ENCODE data around the gene MCMBP.
"Not testable (repeated sequence)": the region's sequence is repeated elsewhere in the genome, so short reads cannot be mapped to it uniquely, and the experiment has no call there.

The MCMBP gene, protein sequence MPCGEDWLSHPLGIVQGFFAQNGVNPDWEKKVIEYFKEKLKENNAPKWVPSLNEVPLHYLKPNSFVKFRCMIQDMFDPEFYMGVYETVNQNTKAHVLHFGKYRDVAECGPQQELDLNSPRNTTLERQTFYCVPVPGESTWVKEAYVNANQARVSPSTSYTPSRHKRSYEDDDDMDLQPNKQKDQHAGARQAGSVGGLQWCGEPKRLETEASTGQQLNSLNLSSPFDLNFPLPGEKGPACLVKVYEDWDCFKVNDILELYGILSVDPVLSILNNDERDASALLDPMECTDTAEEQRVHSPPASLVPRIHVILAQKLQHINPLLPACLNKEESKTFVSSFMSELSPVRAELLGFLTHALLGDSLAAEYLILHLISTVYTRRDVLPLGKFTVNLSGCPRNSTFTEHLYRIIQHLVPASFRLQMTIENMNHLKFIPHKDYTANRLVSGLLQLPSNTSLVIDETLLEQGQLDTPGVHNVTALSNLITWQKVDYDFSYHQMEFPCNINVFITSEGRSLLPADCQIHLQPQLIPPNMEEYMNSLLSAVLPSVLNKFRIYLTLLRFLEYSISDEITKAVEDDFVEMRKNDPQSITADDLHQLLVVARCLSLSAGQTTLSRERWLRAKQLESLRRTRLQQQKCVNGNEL

DNA sequence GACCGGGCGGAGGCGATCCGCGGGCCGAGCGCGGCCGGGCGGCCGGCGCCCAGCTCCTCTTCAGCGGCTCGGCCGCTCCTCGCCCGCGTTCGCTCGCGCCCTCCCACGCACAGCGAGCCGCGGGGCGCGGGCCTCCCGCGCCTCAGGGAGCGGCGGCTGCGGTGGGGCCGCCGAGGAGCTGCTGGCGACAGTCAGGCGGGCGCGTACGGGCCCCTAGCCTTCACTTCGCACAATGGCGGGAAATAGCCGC is at the start of gene MCMBP:
Gene MCMBP (minus strand): TSS at position 234 of the 250 bp plus-strand sequence. CDS start 259 bp downstream, outside the sequence.
- no peak for DNase-seq

DNA sequence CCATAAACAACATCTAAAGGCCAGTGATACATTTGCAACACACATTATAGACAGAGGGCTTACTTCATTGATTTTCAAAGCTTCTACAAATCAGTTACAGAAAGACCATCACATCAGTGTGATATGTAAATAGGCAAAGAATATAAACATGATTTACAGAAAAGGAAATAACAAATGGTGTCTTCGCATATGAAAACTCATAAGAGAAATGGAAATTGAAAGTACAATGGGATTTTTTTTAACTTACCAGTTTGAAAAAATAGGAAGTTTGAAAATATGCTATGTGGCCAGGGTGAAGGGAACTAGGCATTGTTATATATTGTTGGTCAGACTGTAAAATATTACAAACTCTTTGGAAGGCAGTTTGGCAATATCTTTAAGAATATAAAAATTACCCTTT is 47.2 kb upstream of the MCMBP start:
- no peak for DNase-seq

DNA sequence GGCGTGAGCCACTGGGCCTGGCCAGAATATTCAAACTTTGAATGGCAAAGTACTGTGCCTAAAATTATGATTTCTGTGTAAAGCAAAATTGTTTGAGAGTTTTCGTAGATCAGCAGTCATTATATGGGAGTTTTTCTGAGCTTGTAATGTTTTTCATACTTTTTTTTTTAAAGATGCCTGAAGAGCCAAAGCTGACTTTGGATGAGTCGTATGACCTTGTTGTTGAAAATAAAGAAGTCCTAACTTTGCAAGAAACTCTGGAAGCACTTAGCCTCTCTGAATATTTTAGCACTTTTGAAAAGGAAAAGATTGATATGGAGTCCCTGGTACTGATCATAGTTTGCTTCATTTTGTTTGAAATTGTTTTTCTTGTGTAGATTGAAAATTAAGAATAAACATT is 46.6 kb upstream of the MCMBP start:
- DNase-seq, result no peak

DNA sequence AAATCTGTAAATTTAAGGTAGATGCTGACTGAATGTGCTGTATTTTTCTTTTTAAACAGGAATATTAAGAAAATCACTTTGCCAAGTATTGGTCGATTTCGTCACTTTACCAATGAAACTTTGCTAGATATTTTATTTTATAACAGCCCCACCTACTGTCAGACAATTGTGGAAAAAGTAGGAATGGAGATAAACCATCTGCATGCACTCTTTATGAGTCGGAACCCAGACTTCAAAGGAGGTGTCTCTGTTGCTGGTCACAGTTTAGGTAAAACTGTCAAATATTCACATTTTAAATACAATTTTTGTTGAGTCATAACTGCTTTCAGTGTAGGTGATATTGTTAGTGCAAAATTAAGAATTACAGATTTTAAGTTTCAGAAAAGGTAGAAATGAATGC is 45.1 kb upstream of the MCMBP start:
- no peak for DNase-seq

DNA sequence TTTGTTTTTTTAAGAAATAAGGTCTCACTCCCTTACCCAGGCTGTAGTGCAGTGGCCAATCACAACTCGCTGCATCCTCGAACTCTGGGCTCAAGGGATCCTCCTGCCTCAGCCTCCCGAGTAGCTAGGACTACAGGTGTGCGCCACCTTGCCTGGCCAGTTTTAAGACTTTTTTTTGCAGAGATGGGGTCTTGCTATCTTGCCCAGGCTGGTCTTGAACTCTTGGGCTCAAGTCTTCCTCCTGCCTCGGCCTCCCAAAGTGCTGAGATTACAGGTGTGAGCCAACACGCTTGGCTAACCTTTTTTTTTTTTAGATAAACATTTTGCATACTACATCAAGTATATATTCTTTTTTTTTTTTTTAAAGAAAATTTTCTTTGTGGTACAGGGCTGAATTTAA is 38.0 kb upstream of the MCMBP start:
- no peak for DNase-seq

DNA sequence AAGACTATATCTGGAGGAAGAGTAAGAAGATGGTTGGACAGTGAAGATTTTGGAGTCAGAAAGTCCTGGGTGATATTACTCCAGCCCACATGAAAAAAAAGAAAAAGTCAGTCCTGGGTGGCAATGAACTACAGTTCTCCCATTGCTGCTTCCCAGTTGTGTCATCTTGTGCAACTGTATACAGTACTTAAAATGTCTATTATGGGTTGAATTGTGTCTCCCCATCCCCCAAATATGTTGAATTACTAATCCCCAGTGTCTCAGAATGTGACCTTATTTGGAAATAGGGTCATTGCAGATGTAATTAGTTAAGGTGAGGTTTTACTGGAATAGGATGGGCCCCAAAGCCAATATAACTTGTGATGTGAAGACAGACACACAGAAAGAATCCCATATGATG is 35.5 kb upstream of the MCMBP start:
- no peak for DNase-seq

DNA sequence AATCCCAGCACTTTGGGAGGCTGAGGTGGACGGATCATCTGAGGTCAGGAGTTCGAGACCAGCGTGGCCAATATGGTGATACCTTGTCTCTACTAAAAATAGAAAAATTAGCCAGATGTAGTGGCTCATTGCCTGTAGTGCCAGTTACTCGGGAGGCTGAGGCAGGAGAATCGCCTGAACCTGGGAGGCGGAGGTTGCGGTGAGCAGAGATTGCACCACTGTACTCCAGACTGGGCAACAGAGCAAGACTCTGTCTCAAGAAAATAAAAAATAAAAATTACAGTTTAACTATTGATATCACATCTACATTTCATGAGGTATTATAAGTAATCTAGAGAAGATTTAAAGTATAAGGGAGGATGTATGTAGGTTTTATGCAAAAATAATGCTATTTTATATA is 35.1 kb upstream of the MCMBP start:
- not testable (repeated sequence) for DNase-seq

DNA sequence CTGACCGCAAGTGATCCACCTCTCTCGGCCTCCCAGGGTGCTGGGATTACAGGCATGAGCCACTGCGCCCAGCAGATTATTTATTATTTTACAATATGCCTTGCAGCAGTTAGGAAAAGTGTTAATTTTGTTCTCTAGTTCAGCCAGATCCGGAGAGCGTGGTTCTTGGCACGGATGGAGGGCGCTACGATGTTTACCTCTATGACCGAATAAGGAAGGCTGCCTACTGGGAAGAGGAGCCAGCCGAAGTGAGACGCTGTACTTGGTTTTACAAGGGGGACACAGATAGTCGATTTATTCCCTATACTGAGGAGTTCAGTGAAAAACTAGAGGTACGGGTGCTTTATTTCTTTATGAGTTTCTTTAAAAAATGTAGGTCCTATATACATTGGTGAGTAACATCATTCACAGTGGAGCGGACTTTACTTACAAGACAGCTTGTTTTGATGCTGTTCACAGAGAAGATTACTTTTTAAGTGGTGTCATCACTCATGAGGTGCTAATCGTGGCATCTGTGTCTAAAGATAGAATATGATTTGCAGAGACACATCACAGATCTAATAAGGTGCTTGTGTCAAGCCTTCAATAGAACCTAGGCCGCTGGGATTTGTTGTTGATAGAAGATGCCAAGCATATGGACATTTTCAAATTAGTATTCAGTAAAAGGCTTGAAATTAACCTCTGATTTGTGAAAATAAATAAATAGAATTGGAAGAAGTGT is 31.5 kb upstream of the MCMBP start:
- no peak for DNase-seq

DNA sequence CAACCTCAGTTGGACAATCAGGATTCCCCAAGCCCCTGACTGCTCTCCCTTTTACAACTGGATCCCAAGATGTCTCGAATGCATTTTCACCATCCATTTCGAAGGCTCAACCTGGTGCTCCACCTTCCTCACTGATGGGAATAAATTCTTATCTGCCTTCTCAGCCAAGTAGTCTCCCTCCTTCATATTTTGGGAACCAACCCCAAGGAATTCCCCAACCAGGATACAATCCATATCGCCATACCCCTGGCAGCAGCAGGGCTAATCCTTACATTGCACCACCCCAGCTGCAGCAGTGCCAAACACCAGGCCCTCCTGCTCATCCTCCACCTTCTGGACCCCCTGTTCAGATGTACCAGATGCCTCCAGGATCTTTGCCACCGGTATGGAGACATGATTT is 25.9 kb upstream of the MCMBP start:
- DNase-seq, result no peak

DNA sequence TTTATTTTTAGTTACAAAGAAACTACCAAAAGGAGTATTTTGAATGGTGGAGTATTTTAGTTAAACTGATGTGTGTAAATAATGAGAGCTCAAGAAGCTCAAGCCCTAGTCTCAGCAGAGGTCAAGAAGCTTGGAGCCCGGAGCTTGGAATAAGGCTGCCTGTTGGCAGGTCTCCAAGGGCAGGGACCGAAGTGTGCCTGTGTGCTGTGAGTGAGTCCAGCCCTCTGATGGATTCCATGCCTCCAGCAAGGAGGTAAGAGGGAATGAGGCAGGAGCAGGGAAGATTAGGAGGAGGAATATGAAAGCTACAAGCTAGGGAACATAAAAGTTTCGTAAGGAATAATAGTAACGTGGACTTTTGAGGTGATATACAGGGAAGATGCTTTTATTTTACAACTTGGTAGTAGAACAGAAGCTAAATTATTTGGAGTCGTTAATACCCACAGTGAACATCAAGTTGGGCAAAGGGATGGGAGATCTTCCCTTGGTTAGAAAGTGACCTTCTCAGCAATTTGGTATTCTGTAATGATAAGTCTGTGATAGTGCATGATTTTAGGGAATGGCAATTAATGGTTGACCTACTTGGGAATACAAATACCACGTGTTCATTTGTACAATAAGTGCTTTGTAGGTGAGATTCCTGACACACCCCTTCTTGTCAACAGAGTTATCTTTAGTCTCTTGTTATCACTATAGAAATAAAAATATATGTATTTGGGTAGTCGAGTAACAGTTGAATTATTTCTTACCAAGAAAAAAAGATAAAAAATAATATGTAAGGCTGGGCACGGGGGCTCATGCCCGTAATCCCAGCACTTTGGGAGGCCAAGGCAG is 24.5 kb upstream of the MCMBP start:
- DNase-seq, result no peak

DNA sequence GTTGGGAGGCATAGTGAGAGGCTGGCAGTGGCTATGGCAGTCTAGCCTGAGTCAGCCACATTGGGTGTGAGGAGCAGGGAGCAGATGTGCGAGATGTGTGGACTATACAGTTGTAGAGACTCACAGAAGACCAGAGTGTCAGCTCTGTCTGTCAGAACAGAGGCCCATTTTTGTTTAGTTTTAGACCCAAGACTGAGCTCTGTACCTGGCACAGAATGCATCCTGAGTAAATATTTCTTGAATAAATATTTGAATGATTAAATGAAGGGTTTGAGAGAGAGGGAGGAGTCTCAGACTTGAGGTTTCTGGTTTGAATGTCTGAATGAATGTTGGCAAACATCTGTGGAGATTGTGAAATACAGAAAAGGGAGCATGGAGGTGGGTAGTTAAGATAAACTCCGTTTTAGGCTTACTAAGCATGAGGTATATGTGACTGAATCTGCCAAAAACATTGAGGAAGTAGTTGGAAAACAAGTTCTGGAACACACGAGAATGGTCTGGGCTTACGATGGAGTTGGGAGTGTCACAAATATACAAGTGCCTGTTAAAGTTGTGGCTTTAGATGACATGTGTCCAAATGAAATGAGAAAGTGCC is 23.5 kb upstream of the MCMBP start:
- DNase-seq, result no peak

DNA sequence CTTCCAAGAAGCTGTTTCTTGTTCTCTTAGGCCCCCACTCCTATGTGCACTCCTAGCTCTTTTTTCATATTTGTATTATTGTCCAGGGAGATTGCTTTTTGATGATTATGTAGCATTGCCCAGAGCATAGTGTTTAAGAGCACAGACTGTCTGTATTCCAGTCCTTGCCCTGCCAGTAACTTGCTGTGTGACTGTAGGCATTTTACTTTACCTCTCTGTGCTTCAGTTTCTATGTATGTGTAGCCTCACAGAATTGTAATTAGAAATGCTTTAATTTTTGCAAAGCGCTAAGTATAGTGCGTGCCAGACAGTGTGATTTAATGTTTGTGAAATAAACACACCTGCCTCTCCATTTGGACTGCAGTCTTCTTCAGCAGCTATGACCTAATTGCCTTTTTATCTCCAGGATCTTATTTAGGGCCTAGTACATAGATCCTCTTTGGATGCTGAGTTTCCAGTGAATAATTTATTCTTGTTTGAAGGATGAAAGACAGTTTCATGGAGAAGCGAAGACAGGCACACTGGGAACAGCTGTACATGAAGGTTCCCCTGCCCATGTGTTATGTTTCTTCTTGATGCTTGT is 21.3 kb upstream of the MCMBP start:
- DNase-seq, result no peak

DNA sequence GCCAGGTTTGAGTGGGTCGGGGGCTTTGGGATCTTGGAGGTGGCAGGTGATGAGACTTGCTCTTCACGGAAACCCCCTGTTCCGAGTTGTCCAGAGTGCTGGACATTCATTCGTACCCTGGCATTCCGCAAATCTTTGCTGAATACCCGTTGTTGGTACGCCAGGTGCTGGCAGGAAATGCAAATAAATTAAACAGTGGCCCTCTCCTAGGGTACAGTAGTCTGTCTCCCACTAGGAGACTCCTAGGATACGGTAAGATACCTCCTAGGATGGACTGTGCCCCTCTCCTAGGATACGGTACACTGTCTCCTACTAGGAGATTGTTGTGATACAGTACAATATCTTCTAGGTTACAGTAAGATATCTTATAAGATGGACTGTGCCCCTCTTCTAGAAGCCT is 20.4 kb upstream of the MCMBP start:
- DNase-seq, result no peak

DNA sequence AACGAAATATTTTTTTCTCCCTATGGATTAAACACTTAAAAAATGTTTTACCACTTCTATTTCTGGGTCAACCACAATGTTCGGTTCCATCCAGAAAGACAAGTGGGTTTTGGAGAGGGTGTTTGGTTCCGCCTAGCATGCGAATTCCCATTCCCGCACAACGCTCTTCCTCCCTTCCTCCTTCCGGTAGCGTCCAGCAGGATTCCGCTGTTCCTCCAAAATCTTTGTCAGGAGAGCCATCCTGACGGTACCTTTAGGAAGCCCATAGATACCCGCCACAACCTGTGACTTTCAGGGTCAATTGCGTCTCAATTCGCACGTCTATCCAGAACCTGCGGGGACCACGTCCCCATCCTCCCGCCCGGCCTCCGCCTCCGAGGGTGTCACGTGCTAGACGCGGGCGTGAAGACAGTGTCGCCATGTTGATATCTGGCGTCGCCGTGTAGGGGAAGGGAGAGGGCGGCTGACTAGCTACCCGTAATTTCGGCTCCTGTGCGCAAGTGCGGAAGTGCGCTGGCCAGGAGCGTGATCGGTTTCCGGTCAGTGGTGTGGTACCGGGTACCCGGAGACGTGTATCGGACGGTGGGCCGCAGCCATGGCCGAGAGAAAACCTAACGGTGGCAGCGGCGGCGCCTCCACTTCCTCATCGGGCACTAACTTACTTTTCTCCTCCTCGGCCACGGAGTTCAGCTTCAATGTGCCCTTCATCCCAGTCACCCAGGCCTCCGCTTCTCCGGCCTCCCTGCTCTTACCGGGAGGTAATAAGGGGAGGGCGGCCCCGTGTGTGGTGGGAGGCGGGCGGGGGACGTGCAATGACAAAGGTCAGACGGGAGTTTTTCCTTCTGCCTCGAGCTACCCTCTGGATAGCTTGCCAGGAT is 19.8 kb upstream of the MCMBP start, which contains the start of gene SEC23IP:
Gene SEC23IP (plus strand): TSS at position 543 of the 878 bp plus-strand sequence. CDS start 53 bp downstream, at position 596.
- DNase-seq, result peak; percentile 52

DNA sequence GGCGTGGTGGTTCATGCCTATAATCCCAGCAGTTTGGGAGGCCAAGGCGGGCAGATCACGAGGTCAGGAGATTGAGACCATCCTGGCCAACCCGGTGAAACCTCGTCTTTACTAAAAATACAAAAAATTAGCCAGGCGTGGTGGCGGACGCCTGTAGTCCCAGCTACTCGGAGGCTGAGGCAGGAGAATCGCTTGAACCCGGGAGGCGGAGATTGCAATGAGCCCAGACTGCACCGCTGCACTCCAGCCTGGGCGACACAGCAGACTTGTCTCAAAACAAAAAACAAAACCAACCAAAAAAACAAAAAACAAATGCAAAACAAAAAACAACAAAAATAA is 19.2 kb upstream of the MCMBP start:
- DNase-seq, result not testable (repeated sequence)

DNA sequence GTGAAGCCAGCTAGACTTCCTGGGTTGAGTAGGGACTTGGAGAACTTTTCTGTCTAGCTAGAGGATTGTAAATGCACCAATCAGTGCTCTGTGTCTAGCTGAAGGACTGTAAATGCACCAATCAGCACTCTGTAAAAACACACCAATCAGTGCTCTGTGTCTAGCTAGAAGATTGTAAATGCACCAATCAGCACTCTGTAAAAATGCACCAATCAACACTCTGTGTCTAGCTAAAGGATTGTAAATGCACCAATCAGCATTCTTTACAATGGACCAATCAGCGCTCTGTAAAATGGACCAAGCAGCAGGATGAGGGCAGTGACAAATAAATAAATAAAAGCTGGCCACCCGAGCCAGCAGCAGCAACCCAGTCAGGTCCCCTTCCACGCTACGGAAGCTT is 17.7 kb upstream of the MCMBP start:
- not testable (repeated sequence) for DNase-seq

DNA sequence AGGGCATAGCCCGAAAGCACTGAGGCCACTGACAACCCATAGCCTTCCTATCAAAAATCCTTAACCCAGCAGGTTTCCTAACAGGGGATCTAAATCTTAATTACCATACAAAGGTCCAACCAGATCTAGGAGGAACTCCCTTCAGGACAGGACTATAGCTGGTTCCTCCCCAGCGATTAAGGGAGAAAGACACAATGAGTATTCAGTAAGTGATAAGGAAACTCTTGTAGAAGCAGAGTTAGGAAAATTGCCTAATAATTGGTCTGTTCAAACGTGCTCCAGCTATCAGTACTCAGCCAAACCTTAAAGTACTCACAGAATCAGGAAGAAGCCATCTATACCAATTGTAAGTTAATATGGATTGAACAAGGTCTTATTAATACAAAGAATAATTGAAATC is 16.6 kb upstream of the MCMBP start:
- DNase-seq, result not testable (repeated sequence)

DNA sequence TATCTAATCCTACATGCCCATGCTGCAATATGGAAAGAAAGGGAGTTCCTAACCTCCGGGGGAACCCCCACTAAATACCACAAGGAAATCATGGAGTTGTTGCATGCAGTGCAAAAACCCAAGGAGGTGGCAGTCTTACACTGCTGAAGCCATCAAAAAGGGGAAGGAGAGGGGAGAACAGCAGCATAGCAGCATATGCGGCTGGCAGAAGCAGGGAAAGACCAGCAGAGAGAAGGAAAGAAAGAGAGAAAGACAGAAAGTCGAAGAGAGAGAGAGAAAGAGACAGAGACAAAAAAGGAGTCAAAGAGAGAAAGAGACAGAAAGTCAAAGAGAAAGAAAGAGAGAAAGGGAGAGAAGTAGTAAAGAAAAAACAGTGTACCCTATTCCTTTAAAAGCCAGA is 16.1 kb upstream of the MCMBP start:
- DNase-seq, result not testable (repeated sequence)

DNA sequence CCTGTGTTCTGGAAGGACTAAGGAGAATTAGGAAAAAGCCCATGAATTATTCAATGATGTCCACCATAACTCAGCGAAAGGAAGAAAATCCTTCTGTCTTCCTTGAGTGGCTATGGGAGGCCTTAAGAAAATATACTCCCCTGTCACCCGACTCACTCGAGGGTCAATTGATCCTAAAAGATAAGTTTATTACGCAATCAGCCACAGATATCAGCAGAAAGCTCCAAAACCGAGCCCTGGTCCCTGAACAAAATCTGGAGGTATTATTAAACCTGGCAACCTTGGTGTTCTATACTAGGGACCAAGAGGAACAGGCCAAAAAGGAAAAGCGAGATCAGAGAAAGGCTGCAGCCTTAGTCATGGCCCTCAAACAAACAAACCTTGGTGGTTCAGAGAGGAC is 13.4 kb upstream of the MCMBP start:
- DNase-seq, result not testable (repeated sequence)

DNA sequence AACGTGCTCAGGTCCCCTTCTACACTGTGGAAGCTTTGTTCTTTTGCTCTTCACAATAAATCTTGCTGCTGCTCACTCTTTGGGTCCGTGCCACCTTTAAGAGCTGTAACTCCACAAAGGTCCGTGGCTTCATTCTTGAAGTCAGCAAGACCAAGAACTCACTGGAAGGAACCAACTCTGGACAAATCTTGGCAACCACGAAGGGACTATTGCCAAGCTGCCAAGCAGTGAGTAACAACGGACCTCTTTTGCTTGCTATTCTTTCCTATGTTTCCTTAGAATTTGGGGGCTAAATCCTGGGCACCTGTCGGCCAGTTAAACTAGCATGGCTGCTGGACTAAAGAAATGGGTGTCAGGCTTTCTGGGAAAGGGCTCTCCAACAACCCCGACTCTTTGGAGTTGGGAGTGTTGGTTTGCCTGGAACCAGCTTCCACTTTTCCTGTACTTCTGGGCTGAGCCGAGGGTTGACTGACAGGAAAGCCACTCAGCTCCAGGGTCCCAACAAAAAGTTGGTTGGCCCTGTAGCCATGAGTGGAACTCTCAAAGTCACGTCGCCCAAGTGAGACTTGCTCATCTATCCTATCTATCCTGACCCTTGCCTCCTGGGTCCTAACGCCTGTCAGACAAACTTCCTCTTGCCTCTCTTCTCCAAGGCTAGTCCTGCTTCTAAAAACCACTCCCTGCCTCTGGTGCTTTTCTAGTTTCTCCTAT is 11.4 kb upstream of the MCMBP start:
- not testable (repeated sequence) for DNase-seq

DNA sequence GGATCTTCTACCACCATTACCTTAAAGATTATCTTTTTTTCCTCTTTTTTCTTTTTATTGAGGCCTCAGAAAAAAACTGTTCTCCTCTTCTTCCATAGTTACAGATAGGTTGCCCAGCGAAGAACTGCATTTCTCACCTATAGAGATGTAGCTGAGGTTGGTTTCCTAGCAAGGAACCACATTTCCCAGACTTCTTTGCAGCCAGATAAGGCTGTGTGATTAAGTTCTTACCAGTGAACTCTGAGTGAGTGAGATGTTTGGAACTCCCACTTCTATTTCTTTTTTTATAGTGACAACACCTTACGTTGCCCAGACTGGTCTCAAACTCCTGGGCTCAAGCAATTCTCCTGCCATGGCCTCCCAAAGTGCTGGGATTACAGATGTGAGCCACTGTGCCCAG is 5.9 kb upstream of the MCMBP start:
- DNase-seq, result no peak
